Measurements from ENCODE around the gene HRC.
"Not testable (repeated sequence)": the region's sequence is repeated elsewhere in the genome, so short reads cannot be mapped to it uniquely, and the experiment has no call there.

Gene HRC

GRCh38 chr19:49132974-49133609 is 22.1 kb downstream of the HRC start:
- DNase-seq: peak in 1 of 4 experiments; percentile 53

GRCh38 chr19:49130325-49130724 is 24.9 kb downstream of the HRC start:
- DNase-seq: no peak

GRCh38 chr19:49129238-49129583 is 26.0 kb downstream of the HRC start:
- DNase-seq: no peak

GRCh38 chr19:49128545-49129237 is 26.5 kb downstream of the HRC start:
- DNase-seq: no peak

GRCh38 chr19:49127674-49128544 is 27.3 kb downstream of the HRC start:
- peak; percentile 87 to 95 (median 93) for DNase-seq

GRCh38 chr19:49127225-49127624 is 28.0 kb downstream of the HRC start:
- not testable (repeated sequence) for DNase-seq

GRCh38 chr19:49126575-49126974 is 28.6 kb downstream of the HRC start:
- DNase-seq: no peak

- no peak for DNase-seq
These were observed 30.0 kb downstream of the HRC start for GRCh38 chr19:49125025-49125731.

- DNase-seq: not testable (repeated sequence)
These were observed 31.9 kb downstream of the HRC start for GRCh38 chr19:49123285-49123684.

GRCh38 chr19:49121841-49122240 is 33.4 kb downstream of the HRC start:
- DNase-seq: not testable (repeated sequence)

GRCh38 chr19:49120868-49121267 is 34.3 kb downstream of the HRC start:
- no peak for DNase-seq

- DNase-seq: no peak
These were observed 34.9 kb downstream of the HRC start for GRCh38 chr19:49120325-49120683.

GRCh38 chr19:49119411-49120324 is 35.5 kb downstream of the HRC start, which contains the start of gene PPFIA3:
Gene PPFIA3 (plus strand): TSS chr19:49119544. CDS start chr19:49127874, 8,330 bp downstream.
- no peak for DNase-seq

GRCh38 chr19:49118565-49119410 is 36.4 kb downstream of the HRC start, which contains the start of gene C19orf73:
Gene C19orf73 (minus strand): TSS chr19:49119143. CDS start chr19:49119022, 121 bp downstream.
- DNase-seq: peak; percentile 88 to 95 (median 90)

GRCh38 chr19:49117677-49118564 is 37.3 kb downstream of the HRC start:
- DNase-seq: no peak

GRCh38 chr19:49116544-49116943 is 38.7 kb downstream of the HRC start:
- DNase-seq: no peak

- DNase-seq: peak in 2 of 4 experiments; percentile 11 to 49
These were observed 40.4 kb downstream of the HRC start for GRCh38 chr19:49114630-49115363.

- DNase-seq: peak in 3 of 4 experiments; percentile 50 to 74 (median 57)
These were observed 41.2 kb downstream of the HRC start, which contains the start of gene LIN7B for GRCh38 chr19:49113762-49114629. Gene LIN7B (plus strand): TSS chr19:49114370. CDS start chr19:49114405, 35 bp downstream.
